NB4 (cell line): ENCODE results near the gene DNAJC30.

Experiments used
- DNase-seq: peaks from one replicate; pipeline ENCODE4 v3.0.0; 2010; ENCODE audit warnings: low read depth
- H3K4me3 ChIP-seq: one replicate; pipeline ENCODE4 v1.5.1; 2011; ENCODE audit warnings: mild to moderate bottlenecking, low read depth, low read length, moderate library complexity
- CTCF ChIP-seq: IDR thresholded peaks from one replicate; pipeline ENCODE4 v1.5.1; 2012; ENCODE audit warnings: low read depth, low read length
- MAX ChIP-seq: IDR thresholded peaks from 2 replicates; pipeline ENCODE4 v1.6.1; 2011; ENCODE audit warnings: low read depth, low read length
- MYC ChIP-seq: IDR thresholded peaks from 2 replicates; pipeline ENCODE4 v1.6.1; 2011; ENCODE audit warnings: low read depth, low read length
- POLR2A ChIP-seq: IDR thresholded peaks from 2 replicates; pipeline ENCODE4 v1.6.1; 2011; ENCODE audit warnings: mild to moderate bottlenecking; ENCODE audit not compliant: insufficient read length; ENCODE audit errors: extremely low read depth

DNAJC30 gene

GRCh38 chr7:73712773-73713172, 29.5 kb upstream of the DNAJC30 start:
- TF ChIP-seq MYC, result no peak
- no peak for TF ChIP-seq MAX
- no peak for TF ChIP-seq CTCF
- no peak for TF ChIP-seq POLR2A
- DNase-seq, result no peak

GRCh38 chr7:73708961-73709549, 25.8 kb upstream of the DNAJC30 start:
- TF ChIP-seq MAX (no peak), CTCF (no peak)
- no peak for DNase-seq
- H3K4me3 ChIP-seq, result no peak overlapping the region

More at GRCh38 chr7:73712773-73713172, 29.5 kb upstream of the DNAJC30 start:
- no peak overlapping the region for H3K4me3 ChIP-seq

GRCh38 chr7:73707045-73707631, 23.9 kb upstream of the DNAJC30 start:
- DNase-seq, result no peak
- TF ChIP-seq MYC (no peak), MAX (no peak), CTCF (no peak), POLR2A (no peak)
- no peak overlapping the region for H3K4me3 ChIP-seq

GRCh38 chr7:73706126-73707044, 23.1 kb upstream of the DNAJC30 start:
- DNase-seq, result no peak
- no peak overlapping the region for H3K4me3 ChIP-seq
- TF ChIP-seq MYC, result no peak
- no peak for TF ChIP-seq CTCF
- TF ChIP-seq POLR2A, result no peak
- TF ChIP-seq MAX, result no peak

- no peak for DNase-seq
- TF ChIP-seq POLR2A, result no peak
- no peak for TF ChIP-seq MAX
- no peak for TF ChIP-seq CTCF
- TF ChIP-seq MYC, result no peak
- no peak overlapping the region for H3K4me3 ChIP-seq
These were observed 22.3 kb upstream of the DNAJC30 start for GRCh38 chr7:73705551-73705920.
